HepG2 (cell line): ENCODE measurements around the gene ARF5. TPM values are rescaled to one million over a fixed set of nuclear protein-coding genes. Genes with fewer than 3 reads are reported as not detected.

ENCODE experiments used
- ATF7-NPFF ChIP-seq: sonication (generic); formaldehyde crosslinking; IDR thresholded peaks from 2 replicates; pipeline ENCODE4 v1.8.1; 2023; ENCODE audit warnings: mild to moderate bottlenecking, low read depth, missing genetic modification reagents, moderate library complexity
- CBX1 ChIP-seq: IDR thresholded peaks from one replicate; pipeline ENCODE4 v1.6.1; 2016; ENCODE audit warnings: antibody characterized with exemption, low read depth
- FLYWCH1 ChIP-seq: sonication (generic); formaldehyde crosslinking; IDR thresholded peaks from 2 replicates; pipeline ENCODE4 v1.8.1; 2023; ENCODE audit warnings: mild to moderate bottlenecking, missing genetic modification reagents
- FOXJ3 ChIP-seq: sonication (generic); formaldehyde crosslinking; IDR thresholded peaks from 2 replicates; pipeline ENCODE4 v1.4.0; 2020; ENCODE audit warnings: missing genetic modification reagents, mild to moderate bottlenecking, borderline replicate concordance
- HNRNPL ChIP-seq: fragments of 200-400 bp; formaldehyde crosslinking; IDR thresholded peaks from 2 replicates; pipeline ENCODE4 v1.6.1; 2017; ENCODE audit warnings: mild to moderate bottlenecking, low read depth, low read length
- HNRNPLL ChIP-seq: fragments of 200-400 bp; formaldehyde crosslinking; IDR thresholded peaks from 2 replicates; pipeline ENCODE4 v1.6.1; 2017; ENCODE audit warnings: mild to moderate bottlenecking, low read depth, low read length; ENCODE audit not compliant: poor library complexity, severe bottlenecking
- MBD4 ChIP-seq: IDR thresholded peaks from 2 replicates; pipeline ENCODE4 v1.6.1; 2012; ENCODE audit warnings: low read length, inconsistent platforms, borderline replicate concordance
- NCOA1 ChIP-seq: sonication (generic); formaldehyde crosslinking; IDR thresholded peaks from 2 replicates; pipeline ENCODE4 v1.9.0; 2021; ENCODE audit warnings: missing genetic modification reagents
- NFE2L1 ChIP-seq: sonication (generic); formaldehyde crosslinking; IDR thresholded peaks from 2 replicates; pipeline ENCODE4 v1.4.0; 2020; ENCODE audit warnings: missing genetic modification reagents, mild to moderate bottlenecking, borderline replicate concordance
- SYNCRIP ChIP-seq: fragments of 200-400 bp; formaldehyde crosslinking; IDR thresholded peaks from 2 replicates; pipeline ENCODE4 v1.6.1; 2018; ENCODE audit warnings: mild to moderate bottlenecking, low read depth, low read length; ENCODE audit not compliant: insufficient read depth
- TOE1 ChIP-seq: sonication (generic); formaldehyde crosslinking; IDR thresholded peaks from 2 replicates; pipeline ENCODE4 v1.4.0; 2020; ENCODE audit warnings: mild to moderate bottlenecking, missing genetic modification reagents
- TOPORS ChIP-seq: sonication (generic); formaldehyde crosslinking; IDR thresholded peaks from 2 replicates; pipeline ENCODE4 v1.8.0; 2023; ENCODE audit warnings: mild to moderate bottlenecking, missing genetic modification reagents
- ZFP1 ChIP-seq: IDR thresholded peaks from 2 replicates; pipeline ENCODE4 v1.6.1; 2016
- ZNF224 ChIP-seq: sonication (generic); formaldehyde crosslinking; IDR thresholded peaks from 2 replicates; pipeline ENCODE4 v1.5.0; 2020; ENCODE audit warnings: mild to moderate bottlenecking, missing genetic modification reagents
- ZNF333 ChIP-seq: sonication (generic); formaldehyde crosslinking; IDR thresholded peaks from 2 replicates; pipeline ENCODE4 v1.4.0; 2020; ENCODE audit warnings: mild to moderate bottlenecking, missing genetic modification reagents, borderline replicate concordance
- ZNF335 ChIP-seq: sonication (generic); formaldehyde crosslinking; IDR thresholded peaks from 2 replicates; pipeline ENCODE4 v1.4.0; 2020; ENCODE audit warnings: missing genetic modification reagents
- ZNF501 ChIP-seq: sonication (generic); formaldehyde crosslinking; IDR thresholded peaks from 2 replicates; pipeline ENCODE4 v1.5.1; 2020; ENCODE audit warnings: mild to moderate bottlenecking, moderate library complexity, missing genetic modification reagents
- ZNF567 ChIP-seq: sonication (generic); formaldehyde crosslinking; IDR thresholded peaks from 2 replicates; pipeline ENCODE4 v1.8.1; 2023; ENCODE audit warnings: mild to moderate bottlenecking, missing genetic modification reagents, borderline replicate concordance
- ZNF747 ChIP-seq: sonication (generic); formaldehyde crosslinking; IDR thresholded peaks from 2 replicates; pipeline ENCODE4 v1.8.1; 2023; ENCODE audit warnings: missing genetic modification reagents, mild to moderate bottlenecking, borderline replicate concordance
- ZNF781 ChIP-seq: sonication (generic); formaldehyde crosslinking; IDR thresholded peaks from 2 replicates; pipeline ENCODE4 v1.5.1; 2020; ENCODE audit warnings: borderline replicate concordance, mild to moderate bottlenecking, missing genetic modification reagents; ENCODE audit errors: not compliant biosample characterization
- ZNF850 ChIP-seq: sonication (generic); formaldehyde crosslinking; conservative IDR thresholded peaks from 2 replicates; pipeline ENCODE4 v1.9.0; 2021; ENCODE audit warnings: mild to moderate bottlenecking, missing genetic modification reagents
- ZSCAN21 ChIP-seq: sonication (generic); formaldehyde crosslinking; IDR thresholded peaks from 2 replicates; pipeline ENCODE4 v1.8.0; 2022; ENCODE audit warnings: mild to moderate bottlenecking, missing genetic modification reagents, moderate library complexity, borderline replicate concordance
- ZSCAN25 ChIP-seq: sonication (generic); formaldehyde crosslinking; IDR thresholded peaks from 2 replicates; pipeline ENCODE4 v1.8.0; 2022; ENCODE audit warnings: mild to moderate bottlenecking, missing genetic modification reagents
- polyA plus RNA-seq, 8 experiments: library from polyadenylated mRNA; depleted of rRNA in 3 of 8; stranded (reverse) in 7 of 8; unstranded in 1 of 8; fragments of >200 nt; fragmentation: Illumina TruSeq in 4 of 8; extraction: Trizol in 4 of 8; gene quantifications; 2 replicates each; pipeline versions ENCODE4 v1.2.1 to v1.2.3, GENCODE V29; 2011 to 2016; ENCODE audit warnings: low read depth in 4 of 8, missing spikeins in 1 of 8, mixed read lengths in 1 of 8; ENCODE audit not compliant: insufficient read depth in 1 of 8
- total RNA-seq, 5 experiments: library from RNA; depleted of rRNA; stranded (reverse); fragments of >200 nt; fragmentation: Illumina TruSeq; extraction: Trizol; gene quantifications; 2 replicates each; pipeline ENCODE4 v1.2.3, GENCODE V29; 2016; ENCODE audit warnings: low read depth in 1 of 5
- TF ChIP-seq, protein P1 (sequence below): IDR thresholded peaks from 2 replicates; pipeline ENCODE4 v1.6.1; 2016; ENCODE audit warnings: missing genetic modification reagents, missing compliant biosample characterization
- TF ChIP-seq, protein P2 (sequence below): sonication (generic); formaldehyde crosslinking; IDR thresholded peaks from 2 replicates; pipeline ENCODE4 v1.4.0; 2020; ENCODE audit warnings: mild to moderate bottlenecking, missing genetic modification reagents
- TF ChIP-seq, protein P3 (sequence below): IDR thresholded peaks from 2 replicates; pipeline ENCODE4 v1.6.1; 2016

The ARF5 gene
- total and polyA plus RNA-seq, 2 of the 13 experiments (the other 11 are each of a cell fraction or from before 2014, with no cell fraction given) = 109 to 135 TPM

DNA sequence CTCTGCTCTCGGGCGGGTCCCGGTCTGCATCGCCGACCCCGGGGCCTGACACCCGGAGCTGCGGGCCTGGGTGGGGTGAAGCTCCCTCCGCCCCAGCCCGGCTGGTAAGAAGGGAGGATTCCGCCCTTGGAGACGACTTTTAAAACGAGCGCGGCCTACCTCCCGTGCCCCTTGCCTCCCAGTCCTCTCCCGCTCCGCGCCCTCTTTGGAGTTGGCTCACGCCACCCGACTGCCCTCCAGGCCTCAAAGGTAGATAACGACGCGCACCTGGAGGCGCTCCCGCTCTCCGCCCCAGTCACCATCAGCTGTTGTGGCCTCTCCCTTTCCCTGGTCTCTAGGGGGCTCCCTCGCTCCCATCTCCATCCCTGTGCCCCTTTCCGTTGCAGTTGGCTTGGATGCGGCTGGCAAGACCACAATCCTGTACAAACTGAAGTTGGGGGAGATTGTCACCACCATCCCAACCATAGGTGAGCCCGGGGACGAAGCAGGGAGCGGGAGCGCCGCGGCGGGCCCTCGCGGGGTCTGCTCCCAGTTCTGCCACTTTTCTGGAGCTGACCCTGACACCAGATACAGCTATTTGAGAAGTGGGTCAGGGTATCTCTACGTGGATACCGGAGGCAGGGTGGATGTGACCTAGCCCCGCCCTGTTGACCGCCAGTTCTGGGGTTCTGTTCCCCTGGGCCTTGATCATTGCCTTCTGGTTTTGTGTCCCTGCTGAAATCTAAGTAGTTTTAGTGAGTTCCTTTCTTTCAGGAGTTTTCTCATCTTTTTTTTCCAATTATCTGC lies 679 bp downstream of the ARF5 start (continued):
- TF ChIP-seq ZNF567 (CRISPR knock-in tag) = no peak
- TF ChIP-seq ZSCAN21 (CRISPR knock-in tag) = no peak
- TF ChIP-seq FOXJ3 (CRISPR knock-in tag) = no peak
- TF ChIP-seq SYNCRIP = no peak
- TF ChIP-seq, protein P1, sequence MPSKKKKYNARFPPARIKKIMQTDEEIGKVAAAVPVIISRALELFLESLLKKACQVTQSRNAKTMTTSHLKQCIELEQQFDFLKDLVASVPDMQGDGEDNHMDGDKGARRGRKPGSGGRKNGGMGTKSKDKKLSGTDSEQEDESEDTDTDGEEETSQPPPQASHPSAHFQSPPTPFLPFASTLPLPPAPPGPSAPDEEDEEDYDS (CRISPR knock-in tag) = no peak
- TF ChIP-seq ZNF333 (CRISPR knock-in tag) = no peak
- peak; percentile 36; the same call in 1 of the 2 replicates for TF ChIP-seq ZFP1
- TF ChIP-seq, protein P2, sequence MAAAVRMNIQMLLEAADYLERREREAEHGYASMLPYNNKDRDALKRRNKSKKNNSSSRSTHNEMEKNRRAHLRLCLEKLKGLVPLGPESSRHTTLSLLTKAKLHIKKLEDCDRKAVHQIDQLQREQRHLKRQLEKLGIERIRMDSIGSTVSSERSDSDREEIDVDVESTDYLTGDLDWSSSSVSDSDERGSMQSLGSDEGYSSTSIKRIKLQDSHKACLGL (CRISPR knock-in tag) = no peak
- TF ChIP-seq, protein P3, sequence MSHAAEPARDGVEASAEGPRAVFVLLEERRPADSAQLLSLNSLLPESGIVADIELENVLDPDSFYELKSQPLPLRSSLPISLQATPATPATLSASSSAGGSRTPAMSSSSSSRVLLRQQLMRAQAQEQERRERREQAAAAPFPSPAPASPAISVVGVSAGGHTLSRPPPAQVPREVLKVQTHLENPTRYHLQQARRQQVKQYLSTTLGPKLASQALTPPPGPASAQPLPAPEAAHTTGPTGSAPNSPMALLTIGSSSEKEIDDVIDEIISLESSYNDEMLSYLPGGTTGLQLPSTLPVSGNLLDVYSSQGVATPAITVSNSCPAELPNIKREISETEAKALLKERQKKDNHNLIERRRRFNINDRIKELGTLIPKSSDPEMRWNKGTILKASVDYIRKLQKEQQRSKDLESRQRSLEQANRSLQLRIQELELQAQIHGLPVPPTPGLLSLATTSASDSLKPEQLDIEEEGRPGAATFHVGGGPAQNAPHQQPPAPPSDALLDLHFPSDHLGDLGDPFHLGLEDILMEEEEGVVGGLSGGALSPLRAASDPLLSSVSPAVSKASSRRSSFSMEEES = no peak
- 0 out of 2 replicates have a peak, but pooled peaks have one; percentile 23 for TF ChIP-seq HNRNPL
- TF ChIP-seq TOE1 (CRISPR knock-in tag) = no peak
- TF ChIP-seq NCOA1 = no peak
- peak; percentile 74 for TF ChIP-seq ZNF781
- TF ChIP-seq ZNF747 (CRISPR knock-in tag) = no peak
- TF ChIP-seq ATF7-NPFF (CRISPR knock-in tag) = no peak
- TF ChIP-seq MBD4 = no peak
- TF ChIP-seq TOPORS (CRISPR knock-in tag) = no peak
- no peak for TF ChIP-seq ZNF224 (CRISPR knock-in tag)
- no peak for TF ChIP-seq NFE2L1 (CRISPR knock-in tag)
- no peak for TF ChIP-seq ZNF335 (CRISPR knock-in tag)
- peak; percentile 49 for TF ChIP-seq HNRNPLL
- no peak for TF ChIP-seq CBX1
- no peak for TF ChIP-seq ZNF850 (CRISPR knock-in tag)
- peak; percentile 52 for TF ChIP-seq ZNF501 (CRISPR knock-in tag)
- no peak for TF ChIP-seq FLYWCH1 (CRISPR knock-in tag)
- TF ChIP-seq ZSCAN25 (CRISPR knock-in tag) = no peak
